Astrocyte of the spinal cord (primary cell): ENCODE data around the gene DUSP28.

ENCODE experiments used
- DNase-seq: peaks from one replicate; pipeline ENCODE4 v3.0.0; 2011; ENCODE audit warnings: low read depth, low spot score
- H3K4me3 ChIP-seq: 2 replicates; pipeline ENCODE4 v1.5.1; 2011; ENCODE audit warnings: low read depth, mild to moderate bottlenecking, low read length, moderate library complexity
- CTCF ChIP-seq: IDR thresholded peaks from 2 replicates; pipeline ENCODE4 v1.5.1; 2012; ENCODE audit warnings: low read depth, mild to moderate bottlenecking, low read length, inconsistent platforms
- in situ Hi-C: cut with HindIII; loops from 2 replicates; pipeline ENCODE4 v1.10.0; 2017; ENCODE audit warnings: low sequenced_read_pairs

The DUSP28 gene

GRCh38 chr2:240605867-240606743 is 45.9 kb downstream of the DUSP28 start:
- no peak for DNase-seq
- H3K4me3 ChIP-seq = no peak overlapping the region
- in situ Hi-C loops = no loop called here
- no peak for TF ChIP-seq CTCF

- no peak overlapping the region for H3K4me3 ChIP-seq
- TF ChIP-seq CTCF = no peak
- DNase-seq = no peak
- in situ Hi-C loops = no loop called here
Observed at GRCh38 chr2:240611601-240612210, 51.5 kb downstream of the DUSP28 start.
